HCT116 (cell line): ENCODE results near the gene YWHAH. TPM values are rescaled to one million over a fixed set of nuclear protein-coding genes. Genes with fewer than 3 reads are reported as not detected.

Experiments used
- ATAC-seq: fragments of 200-7000 bp; cut with Tn5 transposase; 2 replicates; pipeline ENCODE4 v1.9.1; 2020; ENCODE audit warnings: mild to moderate bottlenecking, moderate library complexity
- BruUV-seq: library from RNA; stranded (reverse); fragments of 400-500 nt; replicated peaks from 2 replicates; lab custom pipeline; 2021; lab: Mats Ljungman, UMichigan
- CTCF ChIA-PET: fragments of 300-600 bp; sonication (Branson Sonifier 250); formaldehyde crosslinking; loops from one replicate; lab custom pipeline; 2021; ENCODE audit warnings: antibody characterized with exemption; lab: Charles Lee
- POLR2A ChIA-PET: fragments of 300-600, 350-600 bp; sonication (Branson Sonifier 250); formaldehyde crosslinking; loops from one replicate; lab custom pipeline; 2021; ENCODE audit warnings: antibody characterized with exemption; lab: Charles Lee
- RAD21 ChIA-PET, 2 experiments: fragments of 300-600 bp; sonication (Branson Sonifier 250); formaldehyde crosslinking; loops; one replicate each; lab custom pipeline; 2023; ENCODE audit warnings: low total read pairs in 2 of 2; ENCODE audit not compliant: uncharacterized antibody in 2 of 2, unreplicated experiment in 2 of 2, low non-redundant PET in 1 of 2; lab: Charles Lee
- DNase-seq: peaks from one replicate; pipeline ENCODE4 v3.0.0-alpha.2; 2010; ENCODE audit warnings: low read depth, low spot score
- H2AFZ ChIP-seq: fragments of 200-600 bp; shearing (Covaris generic), sonication (generic); 2 replicates; pipeline ENCODE4 v1.6.1; 2017; ENCODE audit warnings: low read depth, mixed run types, mixed read lengths, antibody characterized with exemption, low read length; ENCODE audit not compliant: poor library complexity, severe bottlenecking
- H3K27ac ChIP-seq: 2 replicates; pipeline ENCODE4 v1.5.1; 2012; ENCODE audit warnings: low read depth, low read length
- H3K27me3 ChIP-seq: fragments of 200-600 bp; sonication (generic); 2 replicates; pipeline ENCODE4 v1.6.1; 2016; ENCODE audit warnings: mixed run types, low read length, mixed read lengths; ENCODE audit not compliant: insufficient read depth
- H3K36me3 ChIP-seq, 2 experiments: fragments of 200-500 bp in 1 of 2; fragments of 200-600 bp in 1 of 2; sonication (Bioruptor generic) in 1 of 2; sonication (generic) in 1 of 2; 2 replicates each; pipeline versions ENCODE4 v1.5.1 to v1.6.1; 2014 to 2016; ENCODE audit warnings: low read length in 2 of 2, inconsistent platforms in 1 of 2, mixed read lengths in 1 of 2, mixed run types in 1 of 2; ENCODE audit not compliant: insufficient read depth in 2 of 2, control insufficient read depth in 1 of 2
- H3K4me1 ChIP-seq, 2 experiments: fragments of 200-600 bp in 1 of 2; sonication (generic) in 1 of 2; 2 replicates each; pipeline versions ENCODE4 v1.5.1 to v1.6.1; 2012 to 2017; ENCODE audit warnings: low read length in 2 of 2, inconsistent platforms in 1 of 2, mild to moderate bottlenecking in 1 of 2, mixed read lengths in 1 of 2, mixed run types in 1 of 2, moderate library complexity in 1 of 2; ENCODE audit not compliant: insufficient read depth in 2 of 2, control insufficient read depth in 1 of 2
- H3K4me2 ChIP-seq: fragments of 200-600 bp; sonication (generic); 2 replicates; pipeline ENCODE4 v1.6.1; 2017; ENCODE audit warnings: mixed run types, low read length, mixed read lengths
- H3K4me3 ChIP-seq, 2 experiments: fragments of 200-600 bp in 1 of 2; sonication (generic) in 1 of 2; replicated peaks in 1 of 2; 2 replicates each; pipeline ENCODE4 v1.5.1; 2011 to 2016; ENCODE audit warnings: low read length in 2 of 2, control low read depth in 1 of 2, low read depth in 1 of 2, mild to moderate bottlenecking in 1 of 2, mixed read lengths in 1 of 2, mixed run types in 1 of 2
- H3K79me2 ChIP-seq: fragments of 200-600 bp; sonication (generic); 2 replicates; pipeline ENCODE4 v1.6.1; 2017; ENCODE audit warnings: mild to moderate bottlenecking, mixed run types, low read length, moderate library complexity, mixed read lengths; ENCODE audit not compliant: insufficient read depth
- H3K9ac ChIP-seq: fragments of 200-600 bp; sonication (generic); 2 replicates; pipeline ENCODE4 v1.6.1; 2016; ENCODE audit warnings: low read length, mixed read lengths
- H3K9me2 ChIP-seq: fragments of 200-600 bp; sonication (generic), shearing (Covaris generic); 2 replicates; pipeline ENCODE4 v1.6.1; 2017; ENCODE audit warnings: mixed run types, mild to moderate bottlenecking, moderate library complexity; ENCODE audit not compliant: insufficient read depth
- H3K9me3 ChIP-seq, 2 experiments: fragments of 200-500 bp in 1 of 2; fragments of 200-600 bp in 1 of 2; sonication (Bioruptor generic) in 1 of 2; sonication (generic) in 1 of 2; 2 replicates each; pipeline ENCODE4 v1.6.1; 2014 to 2017; ENCODE audit warnings: low read length in 2 of 2, mixed read lengths in 2 of 2, inconsistent platforms in 1 of 2, low read depth in 1 of 2, mild to moderate bottlenecking in 1 of 2, mixed run types in 1 of 2, moderate library complexity in 1 of 2; ENCODE audit not compliant: control insufficient read depth in 1 of 2, insufficient read depth in 1 of 2
- H4K20me1 ChIP-seq: fragments of 200-600 bp; sonication (generic), shearing (Covaris generic); 2 replicates; pipeline ENCODE4 v1.6.1; 2017; ENCODE audit warnings: mixed run types, mild to moderate bottlenecking, moderate library complexity; ENCODE audit not compliant: insufficient read depth
- CEBPB ChIP-seq: IDR thresholded peaks from 2 replicates; pipeline ENCODE4 v1.6.1; 2012; ENCODE audit warnings: low read depth
- EGR1 ChIP-seq: IDR thresholded peaks from 2 replicates; pipeline ENCODE4 v1.6.1; 2012; ENCODE audit warnings: low read depth
- EZH2 ChIP-seq: fragments of 200-600 bp; sonication (generic); IDR thresholded peaks from 2 replicates; pipeline ENCODE4 v1.6.1; 2017; ENCODE audit warnings: antibody characterized with exemption, mixed run types
- EZH2phosphoT487 ChIP-seq: fragments of 200-600 bp; IDR thresholded peaks from 2 replicates; pipeline ENCODE4 v1.6.1; 2018; ENCODE audit warnings: antibody characterized with exemption, borderline replicate concordance
- JUND ChIP-seq: IDR thresholded peaks from 2 replicates; pipeline ENCODE4 v1.6.1; 2012
- POLR2AphosphoS5 ChIP-seq: IDR thresholded peaks from 2 replicates; pipeline ENCODE4 v1.6.1; 2011; ENCODE audit warnings: mild to moderate bottlenecking, low read depth, low read length, moderate library complexity
- RAD21 ChIP-seq: IDR thresholded peaks from 2 replicates; pipeline ENCODE4 v1.6.1; 2012; ENCODE audit warnings: low read depth, mild to moderate bottlenecking
- SIN3A ChIP-seq: IDR thresholded peaks from 2 replicates; pipeline ENCODE4 v1.6.1; 2012; ENCODE audit warnings: low read depth
- SP1 ChIP-seq: IDR thresholded peaks from 2 replicates; pipeline ENCODE4 v1.6.1; 2012; ENCODE audit warnings: low read depth
- TCF7L2 ChIP-seq: IDR thresholded peaks from 2 replicates; pipeline ENCODE4 v1.7.0; 2011; ENCODE audit warnings: borderline replicate concordance, inconsistent platforms; ENCODE audit not compliant: insufficient read depth, insufficient read length; ENCODE audit errors: extremely low read depth
- ZFX ChIP-seq: fragments of 450-650 bp; IDR thresholded peaks from 2 replicates; pipeline ENCODE4 v1.6.1; 2017
- ZNF274 ChIP-seq: fragments of 200-500 bp; sonication (Bioruptor generic); IDR thresholded peaks from 2 replicates; pipeline ENCODE4 v1.6.1; 2014; ENCODE audit warnings: mild to moderate bottlenecking, low read depth, low read length, inconsistent platforms
- intact Hi-C: fragments of 100-400 bp; cut with micrococcal nuclease; formaldehyde crosslinking; loops from 2 replicates; pipeline ENCODE4 v1.10.0; 2022
- total RNA-seq: library from RNA; stranded (reverse); gene quantifications from one replicate; pipeline ENCODE4 v1.2.1, GENCODE V29; 2021; ENCODE audit not compliant: unreplicated experiment
- TF ChIP-seq, protein P1 (sequence below): IDR thresholded peaks from 2 replicates; pipeline ENCODE4 v1.6.1; 2011; ENCODE audit warnings: mild to moderate bottlenecking, low read length, moderate library complexity; ENCODE audit not compliant: insufficient replicate concordance; ENCODE audit errors: extremely low read depth
- TF ChIP-seq, protein P2 (sequence below), 3 experiments: fragments of 200-600 bp in 1 of 3; sonication (generic) in 1 of 3; IDR thresholded peaks in 2 of 3; conservative IDR thresholded peaks in 1 of 3; 2 replicates each; pipeline ENCODE4 v1.5.1; 2012 to 2017; ENCODE audit warnings: low read depth in 2 of 3, low read length in 2 of 3, antibody characterized with exemption in 1 of 3, borderline replicate concordance in 1 of 3, control low read depth in 1 of 3, mild to moderate bottlenecking in 1 of 3, mixed read lengths in 1 of 3, mixed run types in 1 of 3, moderate library complexity in 1 of 3; ENCODE audit not compliant: insufficient read depth in 1 of 3
- TF ChIP-seq, protein P3 (sequence below): IDR thresholded peaks from 2 replicates; pipeline ENCODE4 v1.6.1; 2012

YWHAH gene
- total RNA-seq, 1 experiment from 2014 or later: 140 TPM

DNA sequence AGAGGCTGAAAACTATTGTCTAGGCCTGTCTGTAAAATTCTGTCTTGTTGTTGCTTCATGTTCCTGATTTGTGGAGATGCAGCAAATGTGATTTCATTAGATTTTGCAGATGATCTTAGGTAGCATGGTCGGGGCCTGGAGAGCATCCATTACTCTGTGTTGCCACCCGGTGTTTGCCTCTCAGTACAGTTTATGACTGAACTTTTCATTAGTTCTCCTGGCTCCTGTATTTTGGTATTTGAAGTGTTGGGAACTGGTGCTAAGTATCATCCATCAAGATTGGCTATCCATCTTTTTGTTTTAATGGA, 7.7 kb downstream of the YWHAH start:
- H3K4me1 ChIP-seq: peaks cover 8 to 29% of the 10 kb centered on the region in 2 experiments; a peak in 3 of 4 replicates
- ATAC-seq (peak; percentile 56; the same call in 1 of the 2 replicates), DNase-seq (no peak)
- H3K9me3 ChIP-seq: no peaks in the 10 kb centered on the region
- no peaks in the 10 kb centered on the region for H3K9me2 ChIP-seq
- intact Hi-C loops: no loop called here
- peak overlapping the region; percentile 9 for H3K4me2 ChIP-seq
- peak overlapping the region; percentile 18; the same call in 1 of the 2 replicates for H3K9ac ChIP-seq
- peaks cover 48 to 49% of the 10 kb centered on the region in 2 experiments for H3K36me3 ChIP-seq
- H2AFZ ChIP-seq: no peak overlapping the region
- TF ChIP-seq RAD21 (peak; percentile 15; the same call in 1 of the 2 replicates), EZH2 (no peak), EZH2phosphoT487 (no peak), ZFX (no peak), JUND (no peak), ZNF274 (no peak), POLR2AphosphoS5 (no peak), SP1 (no peak), CEBPB (no peak), SIN3A (no peak), TCF7L2 (no peak), EGR1 (no peak)
- TF ChIP-seq, protein P1, sequence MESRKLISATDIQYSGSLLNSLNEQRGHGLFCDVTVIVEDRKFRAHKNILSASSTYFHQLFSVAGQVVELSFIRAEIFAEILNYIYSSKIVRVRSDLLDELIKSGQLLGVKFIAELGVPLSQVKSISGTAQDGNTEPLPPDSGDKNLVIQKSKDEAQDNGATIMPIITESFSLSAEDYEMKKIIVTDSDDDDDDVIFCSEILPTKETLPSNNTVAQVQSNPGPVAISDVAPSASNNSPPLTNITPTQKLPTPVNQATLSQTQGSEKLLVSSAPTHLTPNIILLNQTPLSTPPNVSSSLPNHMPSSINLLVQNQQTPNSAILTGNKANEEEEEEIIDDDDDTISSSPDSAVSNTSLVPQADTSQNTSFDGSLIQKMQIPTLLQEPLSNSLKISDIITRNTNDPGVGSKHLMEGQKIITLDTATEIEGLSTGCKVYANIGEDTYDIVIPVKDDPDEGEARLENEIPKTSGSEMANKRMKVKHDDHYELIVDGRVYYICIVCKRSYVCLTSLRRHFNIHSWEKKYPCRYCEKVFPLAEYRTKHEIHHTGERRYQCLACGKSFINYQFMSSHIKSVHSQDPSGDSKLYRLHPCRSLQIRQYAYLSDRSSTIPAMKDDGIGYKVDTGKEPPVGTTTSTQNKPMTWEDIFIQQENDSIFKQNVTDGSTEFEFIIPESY: no peak
- TF ChIP-seq, protein P2, sequence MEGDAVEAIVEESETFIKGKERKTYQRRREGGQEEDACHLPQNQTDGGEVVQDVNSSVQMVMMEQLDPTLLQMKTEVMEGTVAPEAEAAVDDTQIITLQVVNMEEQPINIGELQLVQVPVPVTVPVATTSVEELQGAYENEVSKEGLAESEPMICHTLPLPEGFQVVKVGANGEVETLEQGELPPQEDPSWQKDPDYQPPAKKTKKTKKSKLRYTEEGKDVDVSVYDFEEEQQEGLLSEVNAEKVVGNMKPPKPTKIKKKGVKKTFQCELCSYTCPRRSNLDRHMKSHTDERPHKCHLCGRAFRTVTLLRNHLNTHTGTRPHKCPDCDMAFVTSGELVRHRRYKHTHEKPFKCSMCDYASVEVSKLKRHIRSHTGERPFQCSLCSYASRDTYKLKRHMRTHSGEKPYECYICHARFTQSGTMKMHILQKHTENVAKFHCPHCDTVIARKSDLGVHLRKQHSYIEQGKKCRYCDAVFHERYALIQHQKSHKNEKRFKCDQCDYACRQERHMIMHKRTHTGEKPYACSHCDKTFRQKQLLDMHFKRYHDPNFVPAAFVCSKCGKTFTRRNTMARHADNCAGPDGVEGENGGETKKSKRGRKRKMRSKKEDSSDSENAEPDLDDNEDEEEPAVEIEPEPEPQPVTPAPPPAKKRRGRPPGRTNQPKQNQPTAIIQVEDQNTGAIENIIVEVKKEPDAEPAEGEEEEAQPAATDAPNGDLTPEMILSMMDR (IDR thresholded peaks at IDR 0.05 in 2 of 3, conservative IDR thresholded peaks at IDR 0.05 in 1 of 3; ENCODE audit: borderline replicate concordance in 1 of 3, insufficient read depth in 1 of 3, low read depth in 2 of 3, low read length in 2 of 3): peak; percentile 9 to 24 (median 18); a peak in 3 of 6 replicates
- TF ChIP-seq, protein P3, sequence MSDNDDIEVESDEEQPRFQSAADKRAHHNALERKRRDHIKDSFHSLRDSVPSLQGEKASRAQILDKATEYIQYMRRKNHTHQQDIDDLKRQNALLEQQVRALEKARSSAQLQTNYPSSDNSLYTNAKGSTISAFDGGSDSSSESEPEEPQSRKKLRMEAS: no peak
- no TSS peak for BruUV-seq
- ChIA-PET CTCF (interaction anchor here (1.2 to 1.3 kb wide), 2 partner anchors 18 to 286 kb away, joined by 5 to 6 read pairs; no protein-coding TSS in a partner anchor), POLR2A (no interaction called here), RAD21 (no interaction called here)
- peaks cover 27% of the 10 kb centered on the region; the same call in 1 of the 2 replicates for H4K20me1 ChIP-seq
- peak overlapping the region; percentile 30; the same call in 1 of the 2 replicates for H3K27ac ChIP-seq
- H3K79me2 ChIP-seq: peaks cover 100% of the 10 kb centered on the region
- H3K27me3 ChIP-seq: no peaks in the 10 kb centered on the region
- no peak overlapping the region for H3K4me3 ChIP-seq
